ENCODE data around the gene DAP3.

DNA sequence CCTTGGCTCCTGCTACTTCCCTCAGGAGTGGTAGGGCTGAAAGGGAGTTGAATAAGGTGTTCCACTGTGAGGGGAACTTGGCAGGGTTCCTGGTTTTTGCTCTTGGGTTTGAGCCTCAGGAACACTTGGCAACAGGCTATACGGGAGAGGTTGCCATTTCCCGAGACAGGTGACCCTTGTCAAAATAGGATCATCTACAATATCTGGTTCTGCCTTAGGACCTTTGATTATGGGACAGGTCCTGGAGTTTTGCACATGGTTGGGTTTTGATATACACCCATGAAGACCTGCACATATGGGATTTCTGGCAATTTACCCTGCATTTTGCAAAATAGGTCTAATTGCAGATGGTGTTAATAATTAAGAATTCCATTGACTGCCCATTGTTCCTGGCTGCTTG is 31.4 kb upstream of the DAP3 start:
- TF ChIP-seq EZH2phosphoT487 (IDR thresholded peaks at IDR 0.05; ENCODE audit: borderline replicate concordance) = no peak
- TF ChIP-seq, protein P1, sequence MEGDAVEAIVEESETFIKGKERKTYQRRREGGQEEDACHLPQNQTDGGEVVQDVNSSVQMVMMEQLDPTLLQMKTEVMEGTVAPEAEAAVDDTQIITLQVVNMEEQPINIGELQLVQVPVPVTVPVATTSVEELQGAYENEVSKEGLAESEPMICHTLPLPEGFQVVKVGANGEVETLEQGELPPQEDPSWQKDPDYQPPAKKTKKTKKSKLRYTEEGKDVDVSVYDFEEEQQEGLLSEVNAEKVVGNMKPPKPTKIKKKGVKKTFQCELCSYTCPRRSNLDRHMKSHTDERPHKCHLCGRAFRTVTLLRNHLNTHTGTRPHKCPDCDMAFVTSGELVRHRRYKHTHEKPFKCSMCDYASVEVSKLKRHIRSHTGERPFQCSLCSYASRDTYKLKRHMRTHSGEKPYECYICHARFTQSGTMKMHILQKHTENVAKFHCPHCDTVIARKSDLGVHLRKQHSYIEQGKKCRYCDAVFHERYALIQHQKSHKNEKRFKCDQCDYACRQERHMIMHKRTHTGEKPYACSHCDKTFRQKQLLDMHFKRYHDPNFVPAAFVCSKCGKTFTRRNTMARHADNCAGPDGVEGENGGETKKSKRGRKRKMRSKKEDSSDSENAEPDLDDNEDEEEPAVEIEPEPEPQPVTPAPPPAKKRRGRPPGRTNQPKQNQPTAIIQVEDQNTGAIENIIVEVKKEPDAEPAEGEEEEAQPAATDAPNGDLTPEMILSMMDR (conservative IDR thresholded peaks at IDR 0.05; ENCODE audit: low read length) = no peak

Data from Loucy (cell line).